K562 (cell line): Measurements from ENCODE around the gene TMC6. TPM values are rescaled to one million over a fixed set of nuclear protein-coding genes. Genes with fewer than 3 reads are reported as not detected.

ENCODE experiments used
- ATAC-seq: fragments of 200-7000 bp; cut with Tn5 transposase; 3 replicates; pipeline ENCODE4 v1.9.1; 2020; ENCODE audit warnings: moderate library complexity
- BruUV-seq: library from RNA; stranded (reverse); fragments of 400-500 nt; replicated peaks from 2 replicates; lab custom pipeline; 2021; lab: Mats Ljungman, UMichigan
- CTCF ChIA-PET: fragments of 300-600 bp; formaldehyde crosslinking; extraction: SDS; loops from one replicate; lab custom pipeline; 2021; ENCODE audit warnings: low intra/inter-chr PET ratio; lab: Yijun Ruan, JAX
- POLR2A ChIA-PET: fragments of 300-600, 350-650 bp; sonication (Branson Sonifier 250); formaldehyde crosslinking; extraction: SDS; loops from one replicate; lab custom pipeline; 2021; ENCODE audit warnings: antibody characterized with exemption, inconsistent platforms; lab: Yijun Ruan, JAX
- DNase-seq, 4 experiments: peaks; one replicate each; pipeline versions ENCODE4 v3.0.0 to v3.0.0-alpha.2; 2011 to 2018; ENCODE audit warnings: low spot score in 3 of 4, mixed read lengths in 3 of 4; ENCODE audit errors: extremely low read depth in 1 of 4
- FAIRE-seq: peaks from 2 replicates; lab custom pipeline; 2011; peaks lifted over from hg19 to GRCh38; lab: Jason Lieb, UNC
- H2AFZ ChIP-seq: 2 replicates; pipeline ENCODE4 v1.6.0; 2011; ENCODE audit warnings: low read depth, low read length, control low read depth, inconsistent platforms
- H3K27ac ChIP-seq: fragments of 200-600 bp; 3 replicates; pipeline ENCODE4 v1.8.0; 2011; ENCODE audit warnings: low read depth, mild to moderate bottlenecking, control low read depth, inconsistent platforms, low read length, moderate library complexity, mixed read lengths; ENCODE audit errors: extremely low read depth
- H3K27me3 ChIP-seq, 2 experiments: fragments of 300-600 bp in 1 of 2; 2 replicates in 1 of 2; 3 replicates in 1 of 2; pipeline versions ENCODE4 v1.6.0 to v1.8.0; 2011; ENCODE audit warnings: inconsistent platforms in 2 of 2, low read length in 2 of 2, mild to moderate bottlenecking in 1 of 2, mixed read lengths in 1 of 2, moderate library complexity in 1 of 2; ENCODE audit not compliant: control insufficient read depth in 2 of 2, insufficient read depth in 2 of 2
- H3K36me3 ChIP-seq: fragments of 300-600 bp; 3 replicates; pipeline ENCODE4 v1.8.0; 2011; ENCODE audit warnings: mild to moderate bottlenecking, low read length, inconsistent platforms; ENCODE audit not compliant: control insufficient read depth, insufficient read depth
- H3K4me1 ChIP-seq, 2 experiments: fragments of 200-600 bp in 1 of 2; replicated peaks in 1 of 2; 2 replicates in 1 of 2; 3 replicates in 1 of 2; pipeline versions ENCODE4 v1.5.1 to v1.8.0; 2011; ENCODE audit warnings: inconsistent platforms in 2 of 2, low read length in 2 of 2, mild to moderate bottlenecking in 1 of 2, mixed read lengths in 1 of 2, moderate library complexity in 1 of 2; ENCODE audit not compliant: control insufficient read depth in 2 of 2, insufficient read depth in 2 of 2
- H3K4me2 ChIP-seq: 2 replicates; pipeline ENCODE4 v1.6.1; 2011; ENCODE audit warnings: low read length, control low read depth, inconsistent platforms, mixed read lengths; ENCODE audit not compliant: insufficient read depth
- H3K4me3 ChIP-seq: fragments of 200-600 bp; sonication (generic), shearing (Covaris generic); 2 replicates; pipeline ENCODE4 v1.5.1; 2016; ENCODE audit warnings: control low read depth, inconsistent platforms
- H3K79me2 ChIP-seq: fragments of 200-600 bp; 3 replicates; pipeline ENCODE4 v1.8.0; 2011; ENCODE audit warnings: low read length, inconsistent platforms; ENCODE audit not compliant: control insufficient read depth, insufficient read depth
- H3K9ac ChIP-seq, 2 experiments: 2 replicates each; pipeline versions ENCODE4 v1.6.0 to v1.6.1; 2011; ENCODE audit warnings: low read depth in 2 of 2, low read length in 2 of 2, control low read depth in 1 of 2, inconsistent platforms in 1 of 2, mild to moderate bottlenecking in 1 of 2, mixed read lengths in 1 of 2; ENCODE audit not compliant: insufficient read depth in 1 of 2
- H3K9me1 ChIP-seq: one replicate; pipeline ENCODE4 v1.6.0; 2011; ENCODE audit warnings: inconsistent platforms, mild to moderate bottlenecking, low read length, moderate library complexity; ENCODE audit not compliant: control insufficient read depth, insufficient read depth
- H3K9me3 ChIP-seq: replicated peaks from 2 replicates; pipeline ENCODE4 v1.5.1; 2011; ENCODE audit warnings: low read depth, low read length, inconsistent platforms; ENCODE audit not compliant: control insufficient read depth, insufficient read depth
- H4K20me1 ChIP-seq: replicated peaks from 2 replicates; pipeline ENCODE4 v1.6.1; 2011; ENCODE audit warnings: low read length, inconsistent platforms, mixed read lengths; ENCODE audit not compliant: control insufficient read depth, insufficient read depth
- ATF1 ChIP-seq, 2 experiments: fragments of 450-650 bp in 1 of 2; IDR thresholded peaks; 2 replicates each; pipeline ENCODE4 v1.6.1; 2016; ENCODE audit warnings: missing compliant biosample characterization in 1 of 2, missing genetic modification characterization in 1 of 2
- CEBPG ChIP-seq, 3 experiments: fragments of 200-800 bp in 1 of 3; sonication (Bioruptor generic) in 1 of 3; sonication (generic) in 1 of 3; formaldehyde crosslinking in 1 of 3; IDR thresholded peaks in 2 of 3; conservative IDR thresholded peaks in 1 of 3; 2 replicates each; pipeline versions ENCODE4 v1.6.1 to v1.8.0; 2016 to 2022; ENCODE audit warnings: missing compliant biosample characterization in 2 of 3, missing genetic modification characterization in 2 of 3, mild to moderate bottlenecking in 1 of 3, missing genetic modification reagents in 1 of 3
- DPF2 ChIP-seq: fragments of 450-650 bp; IDR thresholded peaks from 2 replicates; pipeline ENCODE4 v1.6.1; 2016
- HSF4 ChIP-seq: fragments of 250-450 bp; sonication (Bioruptor Pico); IDR thresholded peaks from 2 replicates; pipeline ENCODE4 v2.1.2; 2022; ENCODE audit warnings: mild to moderate bottlenecking, moderate library complexity, borderline replicate concordance
- MAX ChIP-seq: sonication (generic); formaldehyde crosslinking; IDR thresholded peaks from 2 replicates; pipeline ENCODE4 v1.9.0; 2022; ENCODE audit warnings: mild to moderate bottlenecking, missing genetic modification reagents
- MXD1 ChIP-seq: fragments of 250-450 bp; sonication (Bioruptor Pico); IDR thresholded peaks from 2 replicates; pipeline ENCODE4 v1.8.0; 2021; ENCODE audit warnings: borderline replicate concordance, mild to moderate bottlenecking, moderate library complexity; ENCODE audit not compliant: poor library complexity, severe bottlenecking
- NFRKB ChIP-seq: fragments of 450-650 bp; IDR thresholded peaks from 2 replicates; pipeline ENCODE4 v1.6.1; 2016; ENCODE audit warnings: low read depth
- STAT5A ChIP-seq: IDR thresholded peaks from 2 replicates; pipeline ENCODE4 v1.6.1; 2012; ENCODE audit warnings: low read length, inconsistent platforms, borderline replicate concordance
- TEAD1 ChIP-seq, 2 experiments: fragments of 450-650 bp in 1 of 2; sonication (generic) in 1 of 2; formaldehyde crosslinking; IDR thresholded peaks; 2 replicates each; pipeline versions ENCODE4 v1.4.0 to v1.8.0; 2020 to 2022; ENCODE audit warnings: mild to moderate bottlenecking in 2 of 2, missing genetic modification reagents in 1 of 2
- ZBTB7A ChIP-seq: IDR thresholded peaks from 2 replicates; pipeline ENCODE4 v1.6.1; 2011; ENCODE audit warnings: low read depth, mild to moderate bottlenecking, low read length, moderate library complexity, borderline replicate concordance; ENCODE audit not compliant: control insufficient read depth
- ZFX ChIP-seq: sonication (generic); formaldehyde crosslinking; IDR thresholded peaks from 2 replicates; pipeline ENCODE4 v1.8.0; 2022; ENCODE audit warnings: mild to moderate bottlenecking, missing genetic modification reagents, moderate library complexity
- ZKSCAN1 ChIP-seq: fragments of 150-350 bp; IDR thresholded peaks from 2 replicates; pipeline ENCODE4 v1.6.1; 2016; ENCODE audit warnings: low read depth, low read length
- ZNF165 ChIP-seq: fragments of 250-450 bp; sonication (Bioruptor Pico); IDR thresholded peaks from 2 replicates; pipeline ENCODE4 v1.4.0; 2020; ENCODE audit warnings: borderline replicate concordance
- ZNF324 ChIP-seq: fragments of 250-450 bp; sonication (Bioruptor Pico); IDR thresholded peaks from 2 replicates; pipeline ENCODE4 v1.4.0; 2020; ENCODE audit warnings: mild to moderate bottlenecking
- ZNF655 ChIP-seq: fragments of 250-450 bp; sonication (Bioruptor Pico); IDR thresholded peaks from 2 replicates; pipeline ENCODE4 v1.5.0; 2021
- WGBS: fragments of 100-300 bp; shearing (Covaris generic); methylation state at CpG from one replicate; pipeline ENCODE4 v1.1.6; 2016; ENCODE audit warnings: low coverage, mixed read lengths; ENCODE audit not compliant: insufficient coverage; ENCODE audit errors: missing lambda C conversion rate; 5-methylcytosine and 5-hydroxymethylcytosine counted together
- in situ Hi-C: fragments of 300-500 bp; cut with MboI; formaldehyde crosslinking; loops from 4 replicates; pipeline ENCODE4 v1.15.0; 2018; ENCODE audit warnings: inconsistent platforms, mixed read lengths
- intact Hi-C: fragments of 100-400 bp; cut with micrococcal nuclease; formaldehyde crosslinking; loops from 2 replicates; pipeline ENCODE4 v1.14.2; 2022
- polyA plus RNA-seq, 8 experiments: library from polyadenylated mRNA; depleted of rRNA in 4 of 8; stranded (reverse) in 5 of 8; unstranded in 3 of 8; fragments of >200 nt; fragmentation: Nextera tagmentation in 2 of 8; fragmentation: Illumina TruSeq in 1 of 8; extraction: Ambion mirVana in 2 of 8; extraction: Trizol in 1 of 8; gene quantifications; 2 replicates each; pipeline versions ENCODE4 v1.2.1 to v1.2.3, GENCODE V29; 2011 to 2014; ENCODE audit warnings: inconsistent platforms in 1 of 8, missing spikeins in 1 of 8
- total RNA-seq, 7 experiments: library from RNA; depleted of rRNA in 6 of 7; stranded (reverse); fragments of >200 nt in 6 of 7; fragmentation: Illumina TruSeq in 2 of 7; extraction: Trizol in 2 of 7; gene quantifications; 2 replicates each; pipeline versions ENCODE4 v1.2.1 to v1.2.3, GENCODE V29; 2011 to 2021; ENCODE audit warnings: low replicate concordance in 1 of 7
- TF ChIP-seq, protein P1 (sequence below): sonication (generic); formaldehyde crosslinking; IDR thresholded peaks from 2 replicates; pipeline ENCODE4 v1.8.1; 2023; ENCODE audit warnings: mild to moderate bottlenecking, missing genetic modification reagents

TMC6 gene
- total and polyA plus RNA-seq, 9 of the 15 experiments (the other 6 are each of a cell fraction or from before 2014, with no cell fraction given), result 4.1 to 351 (median 66.9) TPM

- ChIA-PET POLR2A (interaction anchor here (0.6 to 1.2 kb wide), 5 partner anchors 9 to 56 kb away, joined by 3 to 5 read pairs (median 4); no protein-coding TSS in a partner anchor), CTCF (no interaction called here)
- H3K36me3 ChIP-seq, result peaks cover 21% of the 10 kb centered on the region; the same call in 2 of the 3 replicates
- H3K4me3 ChIP-seq, result no peak overlapping the region; the same call in 1 of the 2 replicates
- H2AFZ ChIP-seq, result peak overlapping the region; percentile 61; the same call in 1 of the 2 replicates
- in situ Hi-C loops (no loop called here), intact Hi-C loops (no loop called here)
- BruUV-seq, result no TSS peak
- DNase-seq, result peak in 2 of 4 experiments; percentile 73 to 86
- peaks cover 40 to 92% of the 10 kb centered on the region in 2 experiments for H3K4me1 ChIP-seq
- H3K27me3 ChIP-seq, result no peaks in the 10 kb centered on the region
- no peaks in the 10 kb centered on the region for H3K9me1 ChIP-seq
- peak; percentile 81 for FAIRE-seq
- no peaks in the 10 kb centered on the region for H3K9me3 ChIP-seq
- peak overlapping the region; percentile 81 for H3K4me2 ChIP-seq
- peak overlapping the region; percentile 81 for H3K27ac ChIP-seq
- ATAC-seq, result peak; percentile 2
- 0% methylated on average over 5 of the region's 5 CpGs for WGBS
- no peaks in the 10 kb centered on the region for H4K20me1 ChIP-seq
- H3K9ac ChIP-seq, result peak overlapping the region; percentile 56 to 90
- H3K79me2 ChIP-seq, result peaks cover 54% of the 10 kb centered on the region
- TF ChIP-seq TEAD1 (CRISPR knock-in tag; IDR thresholded peaks at IDR 0.05), result no peak
- TF ChIP-seq STAT5A, result no peak
- TF ChIP-seq NFRKB, result 0 out of 2 replicates have a peak, but pooled peaks have one; percentile 38
- no peak for TF ChIP-seq CEBPG (CRISPR knock-in tag; IDR thresholded peaks at IDR 0.05)
- no peak for TF ChIP-seq CEBPG (tag; conservative IDR thresholded peaks at IDR 0.05 in 1 of 2, IDR thresholded peaks at IDR 0.05 in 1 of 2)
- no peak; the same call in 1 of the 2 replicates for TF ChIP-seq ZFX (CRISPR knock-in tag)
- TF ChIP-seq ZNF324, result no peak
- TF ChIP-seq ZNF655 (CRISPR knock-in tag), result no peak
- 0 out of 2 replicates have a peak, but pooled peaks have one; percentile 19 for TF ChIP-seq DPF2
- TF ChIP-seq ZBTB7A, result peak; percentile 72; the same call in 1 of the 2 replicates
- TF ChIP-seq HSF4 (CRISPR knock-in tag), result 0 out of 2 replicates have a peak, but pooled peaks have one; percentile 42
- TF ChIP-seq MAX (CRISPR knock-in tag), result no peak
- peak; percentile 36; the same call in 1 of the 2 replicates for TF ChIP-seq ZKSCAN1
- TF ChIP-seq MXD1, result no peak
- TF ChIP-seq ATF1 (CRISPR knock-in tag; IDR thresholded peaks at IDR 0.05), result no peak
- TF ChIP-seq ATF1 (tag; IDR thresholded peaks at IDR 0.05), result no peak
- TF ChIP-seq, protein P1, sequence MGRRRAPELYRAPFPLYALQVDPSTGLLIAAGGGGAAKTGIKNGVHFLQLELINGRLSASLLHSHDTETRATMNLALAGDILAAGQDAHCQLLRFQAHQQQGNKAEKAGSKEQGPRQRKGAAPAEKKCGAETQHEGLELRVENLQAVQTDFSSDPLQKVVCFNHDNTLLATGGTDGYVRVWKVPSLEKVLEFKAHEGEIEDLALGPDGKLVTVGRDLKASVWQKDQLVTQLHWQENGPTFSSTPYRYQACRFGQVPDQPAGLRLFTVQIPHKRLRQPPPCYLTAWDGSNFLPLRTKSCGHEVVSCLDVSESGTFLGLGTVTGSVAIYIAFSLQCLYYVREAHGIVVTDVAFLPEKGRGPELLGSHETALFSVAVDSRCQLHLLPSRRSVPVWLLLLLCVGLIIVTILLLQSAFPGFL (CRISPR knock-in tag), result no peak
- no peak for TF ChIP-seq ZNF165
These were observed 1.5 kb upstream of the TMC6 start for GRCh38 chr17:78130090-78130436.
